GM21390 (cell line): ENCODE results near the gene GDF10.

ENCODE experiments used
- ATAC-seq: cut with Tn5 transposase; IDR thresholded peaks from one replicate; pipeline ENCODE4 v1.9.1; 2021; ENCODE audit not compliant: unreplicated experiment

GDF10 gene

GRCh38 chr10:47350671-47351640 lies 51.0 kb downstream of the GDF10 start:
- ATAC-seq = no peak

- no peak for ATAC-seq
Measured at GRCh38 chr10:47351899-47352815, 52.2 kb downstream of the GDF10 start.

DNA sequence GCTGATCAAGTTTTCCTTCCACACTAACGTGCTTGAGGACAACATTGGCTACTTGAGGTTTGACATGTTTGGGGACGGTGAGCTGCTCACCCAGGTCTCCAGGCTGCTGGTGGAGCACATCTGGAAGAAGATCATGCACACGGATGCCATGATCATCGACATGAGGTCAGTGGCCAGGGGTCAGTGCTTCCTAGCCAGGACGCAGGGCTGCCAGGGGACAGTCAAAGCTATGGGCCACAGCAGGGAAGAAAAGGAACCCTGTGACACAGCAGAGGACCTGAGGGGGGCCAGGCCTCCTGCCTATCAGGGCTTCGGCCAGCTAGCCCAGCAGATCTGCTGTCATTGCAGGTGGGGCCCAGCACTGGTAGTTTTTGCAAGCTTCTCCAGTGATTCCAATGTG lies 53.4 kb downstream of the GDF10 start:
- ATAC-seq = no peak

- ATAC-seq = no peak
Measured at GRCh38 chr10:47354165-47354564, 54.2 kb downstream of the GDF10 start.

- ATAC-seq = no peak
Measured at GRCh38 chr10:47354900-47355299, 54.9 kb downstream of the GDF10 start.

DNA sequence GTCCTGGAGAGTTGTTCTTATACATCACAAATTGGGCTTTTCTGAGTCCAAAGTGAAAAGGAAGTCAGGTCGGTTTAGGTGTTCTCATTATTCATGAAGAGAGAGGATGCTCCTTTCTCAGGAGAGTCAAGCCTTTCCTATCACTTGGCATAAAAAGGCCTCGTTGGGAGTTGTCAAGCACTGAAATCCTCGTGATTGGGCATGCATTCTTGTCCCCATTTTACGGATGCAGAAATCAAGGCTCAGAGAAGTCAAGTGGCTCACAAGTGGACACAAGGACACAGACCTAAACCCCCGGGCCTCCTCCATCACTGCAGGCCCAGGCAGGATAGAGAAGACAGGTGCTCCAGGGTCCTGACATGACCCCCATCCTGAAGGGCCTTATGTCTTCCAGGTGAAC lies 56.7 kb downstream of the GDF10 start:
- ATAC-seq = no peak

- no peak for ATAC-seq
Measured at GRCh38 chr10:47357131-47357582, 57.2 kb downstream of the GDF10 start.

GRCh38 chr10:47357911-47358310 lies 57.9 kb downstream of the GDF10 start:
- no peak for ATAC-seq

- no peak for ATAC-seq
Measured at GRCh38 chr10:47358457-47358856, 58.5 kb downstream of the GDF10 start.

DNA sequence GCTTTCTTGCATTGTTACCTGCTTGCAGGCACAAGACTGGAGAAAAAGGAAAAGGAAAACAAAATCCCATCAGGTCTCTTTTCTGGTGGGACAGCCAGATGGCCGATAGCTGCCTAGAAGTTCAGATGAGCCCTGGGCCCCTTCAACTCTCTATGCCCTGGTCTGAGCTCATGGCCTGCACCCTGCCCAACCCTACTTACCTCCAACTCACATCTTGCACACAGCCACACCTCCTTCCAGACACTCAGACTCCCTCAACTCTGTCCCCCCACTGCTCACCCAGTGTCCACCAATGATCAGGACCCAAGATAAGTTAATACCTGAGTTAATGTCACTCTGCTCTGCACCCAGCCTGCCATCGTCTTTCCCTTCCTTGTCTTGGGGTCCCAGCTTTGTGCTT lies 59.1 kb downstream of the GDF10 start:
- ATAC-seq = no peak

GRCh38 chr10:47359626-47360418 lies 59.8 kb downstream of the GDF10 start:
- no peak for ATAC-seq

GRCh38 chr10:47360419-47361040 lies 60.5 kb downstream of the GDF10 start:
- ATAC-seq = no peak

DNA sequence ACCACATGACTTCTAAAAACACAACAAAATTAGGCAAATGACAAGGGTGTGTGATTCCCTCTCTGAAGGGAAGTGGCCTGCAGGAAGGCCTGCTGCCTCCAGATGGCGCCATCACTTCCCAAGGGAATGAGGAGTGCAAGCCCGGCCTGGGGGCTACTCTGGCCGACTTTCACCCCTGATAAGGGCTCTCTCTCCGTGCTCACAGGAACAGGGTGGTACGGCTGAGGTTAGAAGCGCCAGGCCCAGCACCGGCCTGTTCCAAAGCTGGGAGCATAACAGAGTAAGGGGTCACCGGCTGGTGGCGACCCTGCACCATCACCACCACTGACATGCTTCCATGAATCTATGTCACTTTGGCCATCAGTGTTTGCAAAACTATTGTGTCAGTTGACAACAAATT lies 61.3 kb downstream of the GDF10 start:
- ATAC-seq = no peak

DNA sequence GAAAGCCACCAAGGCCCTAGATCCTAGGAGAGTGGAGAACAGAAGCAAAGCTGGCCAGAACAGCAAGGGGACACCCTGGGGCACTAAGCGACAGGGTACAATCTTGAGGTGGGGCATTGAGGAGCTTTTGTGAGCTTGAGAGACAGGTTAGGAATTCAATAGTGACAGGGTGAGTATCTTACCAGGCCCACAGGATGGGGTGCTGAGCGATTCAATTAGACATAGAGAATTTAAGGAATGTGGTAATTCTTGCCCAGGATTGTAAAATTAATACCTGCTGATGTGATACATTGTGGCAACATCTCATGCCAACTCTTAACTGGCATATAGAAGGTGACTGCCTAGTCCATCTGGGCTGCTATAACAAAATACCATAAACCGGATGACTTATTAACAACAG lies 62.2 kb downstream of the GDF10 start:
- no peak for ATAC-seq
